EL (cell line): ENCODE results near the gene ECEL1.

Experiments
- DNase-seq: peaks from one replicate; pipeline ENCODE4 v3.0.0-alpha.2; 2016

Gene ECEL1

DNA sequence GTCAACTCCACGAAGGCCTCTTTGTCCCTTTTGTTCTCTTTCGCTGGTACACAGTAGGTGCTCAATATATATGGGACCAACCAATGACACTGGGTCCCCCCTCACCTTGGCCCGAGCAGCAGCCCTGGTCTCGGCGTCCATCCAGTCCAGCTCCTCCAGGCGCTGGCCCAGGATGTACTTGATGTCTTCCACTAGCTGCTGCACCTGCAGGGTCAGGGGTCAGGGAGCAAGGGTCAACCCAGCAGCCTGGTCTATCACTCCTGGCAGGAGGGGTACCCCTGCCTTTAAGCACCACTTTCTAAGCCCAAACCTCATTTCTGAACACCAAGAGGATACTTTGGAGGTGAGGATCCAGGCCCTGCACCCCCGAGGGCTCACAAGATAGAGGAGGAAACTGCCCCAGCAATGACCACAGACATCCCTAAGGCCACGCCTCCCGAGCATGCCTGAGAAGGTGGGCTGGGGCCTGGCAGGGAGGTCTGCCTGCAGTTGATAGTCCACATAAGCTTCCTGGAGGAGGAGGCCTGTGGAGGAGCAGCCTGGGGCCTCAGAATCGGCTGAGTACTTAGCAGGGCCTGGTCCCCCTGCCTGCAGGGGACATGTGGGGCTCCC lies 4.2 kb downstream of the ECEL1 start:
- DNase-seq, result no peak

DNA sequence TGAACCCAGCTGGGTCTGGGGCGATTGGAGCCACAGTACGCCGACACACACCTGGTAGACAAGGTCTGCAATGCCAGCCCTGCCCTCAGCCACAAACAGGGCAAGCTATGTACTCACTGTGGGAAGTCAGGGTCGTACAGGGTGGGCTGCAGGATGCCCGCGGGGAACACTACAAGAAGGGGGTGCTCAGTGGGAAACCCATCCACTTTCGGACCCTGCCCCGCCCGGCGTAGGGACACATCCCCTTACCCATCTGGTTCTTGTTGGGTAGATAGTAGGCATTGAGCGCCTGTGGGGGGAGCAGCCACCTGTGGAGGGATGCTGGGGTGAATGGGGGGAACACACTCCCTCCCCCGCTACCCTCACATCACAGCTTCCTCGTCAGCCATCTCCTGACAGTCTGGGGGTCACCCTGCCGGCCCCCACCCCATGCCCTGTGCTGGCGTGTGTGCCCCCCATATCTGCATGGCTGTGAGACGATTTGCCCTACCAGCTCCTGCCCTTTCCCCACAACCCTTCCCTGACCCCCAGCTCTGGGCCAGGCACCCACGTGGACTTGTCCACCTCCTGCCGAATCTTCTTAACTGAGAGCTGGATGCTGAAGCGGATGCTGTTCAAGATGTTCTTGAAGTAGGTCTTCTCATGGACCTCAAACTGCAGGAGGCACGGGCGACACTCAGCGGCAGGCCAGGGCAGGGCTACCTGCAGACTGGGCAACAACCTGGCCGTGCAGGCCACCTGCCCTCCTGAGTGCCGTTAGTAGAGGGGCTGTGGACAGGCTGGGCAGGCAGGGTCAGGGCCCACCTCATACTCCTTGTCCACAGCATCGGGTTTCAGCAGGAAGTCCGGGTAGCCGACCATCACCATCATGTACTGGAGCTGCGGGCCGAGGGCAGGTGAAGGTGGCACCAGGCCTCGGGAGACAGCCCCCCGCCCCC lies 5.1 kb downstream of the ECEL1 start:
- no peak for DNase-seq

- no peak for DNase-seq
These were observed 6.1 kb downstream of the ECEL1 start for GRCh38 chr2:232481322-232482140.

DNA sequence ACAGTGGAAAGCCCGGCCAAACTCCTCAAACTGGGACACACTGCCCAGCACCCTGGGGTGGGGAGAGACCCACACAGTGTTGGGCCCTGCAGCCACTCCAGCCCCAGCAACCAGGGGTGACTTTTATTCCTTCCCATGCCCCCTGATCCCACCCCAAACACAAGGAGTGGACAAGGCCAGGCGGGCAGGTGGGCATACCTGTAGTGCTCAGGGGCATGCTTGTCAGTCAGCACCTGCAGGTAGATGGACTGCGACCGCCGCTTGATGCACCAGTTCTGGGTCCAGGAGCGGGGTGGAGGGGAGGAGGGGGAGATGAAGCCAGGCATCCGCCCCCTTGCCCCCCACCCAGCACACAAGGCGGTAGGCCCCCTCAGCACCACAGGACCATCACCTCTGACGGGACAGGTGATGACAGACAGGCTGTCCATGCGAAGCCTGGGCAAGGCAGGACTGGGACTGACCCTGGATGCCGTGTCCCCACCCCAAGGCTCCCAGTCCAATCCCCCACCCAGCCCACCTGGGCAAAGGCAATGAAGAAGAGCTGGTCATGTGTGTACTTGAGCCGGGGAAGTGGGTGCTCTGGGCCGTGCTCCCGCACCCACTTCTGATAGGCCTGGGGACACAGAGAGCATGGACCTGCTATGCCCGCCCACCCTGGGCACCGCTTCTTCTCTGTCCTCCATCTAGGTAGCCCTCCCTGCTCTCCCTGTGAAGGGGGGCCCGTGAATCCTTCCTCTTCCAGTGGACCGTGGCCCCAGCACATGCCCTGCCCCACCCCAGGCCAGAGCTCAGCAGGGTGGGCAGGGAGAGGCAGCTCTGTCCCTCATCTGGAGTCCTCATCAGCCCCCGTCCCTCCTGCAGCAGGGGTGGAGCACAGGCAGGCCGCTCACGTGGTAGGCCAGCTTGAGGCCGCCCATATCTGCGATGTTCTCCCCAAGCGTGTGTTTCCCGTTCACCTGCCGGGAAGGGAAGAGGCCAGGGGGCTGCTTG lies 7.1 kb downstream of the ECEL1 start:
- no peak for DNase-seq

DNA sequence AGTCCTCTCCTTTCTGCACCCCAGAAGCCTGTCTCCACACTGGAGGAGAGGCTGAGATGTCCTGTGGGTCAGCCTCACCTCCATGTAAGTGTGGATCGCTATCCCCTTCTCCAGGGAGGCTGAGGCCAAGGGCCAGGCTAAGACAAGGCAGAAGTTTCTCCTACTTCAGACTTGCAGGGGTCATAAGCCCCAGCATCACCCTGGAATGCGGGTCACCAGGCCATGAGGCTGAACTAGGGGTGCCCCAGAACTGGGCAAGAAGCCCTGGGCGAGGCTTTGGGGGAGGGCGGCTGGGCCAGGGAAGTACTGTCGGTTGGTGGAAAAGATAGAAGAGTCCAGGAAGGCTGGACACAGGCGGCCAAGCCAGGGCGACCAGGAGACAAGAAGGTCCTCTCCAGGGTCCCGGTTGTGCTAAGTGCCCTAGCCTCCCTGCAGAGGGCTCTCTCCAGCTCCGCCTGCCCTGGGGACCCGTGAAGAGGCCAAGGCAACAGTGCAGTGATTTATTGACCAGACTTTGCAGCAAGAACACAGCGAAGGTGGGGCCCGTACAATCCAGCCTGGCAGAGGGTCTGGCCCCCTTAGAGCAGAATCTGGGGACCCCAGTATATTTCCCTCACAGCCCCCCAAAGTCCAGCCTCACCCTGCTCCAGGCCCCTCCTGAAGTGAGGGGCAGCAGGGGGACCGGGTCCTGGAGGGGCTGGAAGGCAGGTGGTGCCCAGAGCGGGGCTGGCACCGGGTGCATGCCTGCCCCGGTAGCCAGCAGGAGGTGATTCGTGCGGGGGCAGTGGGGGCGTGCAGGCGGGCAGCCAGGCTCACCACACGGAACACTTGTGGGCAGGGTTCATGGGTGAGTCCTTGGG lies 8.1 kb downstream of the ECEL1 start:
- no peak for DNase-seq

GRCh38 chr2:232478571-232479340 lies 8.9 kb downstream of the ECEL1 start:
- no peak for DNase-seq

- DNase-seq, result no peak
These were observed 9.7 kb downstream of the ECEL1 start for GRCh38 chr2:232477751-232478510.

DNA sequence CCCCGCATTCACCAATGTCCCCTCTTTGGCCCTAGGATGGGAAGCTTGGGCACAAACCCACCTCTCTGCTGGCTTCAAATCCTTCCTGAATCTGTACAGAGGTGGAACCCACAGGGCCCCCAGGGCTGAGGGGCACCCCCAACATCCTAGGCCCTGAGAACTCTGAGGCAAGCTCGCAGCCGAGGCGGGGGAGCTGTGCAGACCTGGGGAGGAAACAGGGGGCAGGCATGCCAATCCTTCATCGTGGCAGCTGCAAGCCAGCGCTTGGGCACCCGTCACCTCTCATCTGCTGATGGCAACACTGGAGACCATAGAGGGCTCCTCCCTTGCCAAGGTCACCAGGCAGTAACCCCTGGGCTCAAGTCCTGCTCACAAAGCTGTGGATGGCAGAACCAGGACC lies 10.8 kb downstream of the ECEL1 start:
- no peak for DNase-seq

GRCh38 chr2:232476045-232476444 lies 11.6 kb downstream of the ECEL1 start:
- no peak for DNase-seq

GRCh38 chr2:232473467-232473890 lies 14.2 kb downstream of the ECEL1 start:
- no peak for DNase-seq

DNA sequence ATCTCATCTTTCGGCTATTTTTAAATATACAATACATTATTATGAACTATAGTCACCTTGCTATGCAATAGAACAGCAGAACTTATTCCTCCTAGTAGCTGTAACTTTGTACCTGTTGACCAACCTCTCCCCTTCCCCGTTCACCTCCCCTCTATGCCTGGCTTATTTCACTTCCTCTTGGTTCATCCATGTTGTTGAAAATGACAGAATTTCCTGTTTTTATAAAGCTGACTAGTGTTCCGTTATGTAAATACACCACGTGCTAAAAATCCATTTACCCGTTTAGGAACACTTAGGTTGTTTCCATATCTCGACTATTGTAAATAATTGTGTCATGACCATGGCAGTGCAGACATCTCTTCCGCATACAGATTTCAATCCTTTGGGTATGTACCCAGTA lies 21.4 kb downstream of the ECEL1 start:
- DNase-seq, result no peak

DNA sequence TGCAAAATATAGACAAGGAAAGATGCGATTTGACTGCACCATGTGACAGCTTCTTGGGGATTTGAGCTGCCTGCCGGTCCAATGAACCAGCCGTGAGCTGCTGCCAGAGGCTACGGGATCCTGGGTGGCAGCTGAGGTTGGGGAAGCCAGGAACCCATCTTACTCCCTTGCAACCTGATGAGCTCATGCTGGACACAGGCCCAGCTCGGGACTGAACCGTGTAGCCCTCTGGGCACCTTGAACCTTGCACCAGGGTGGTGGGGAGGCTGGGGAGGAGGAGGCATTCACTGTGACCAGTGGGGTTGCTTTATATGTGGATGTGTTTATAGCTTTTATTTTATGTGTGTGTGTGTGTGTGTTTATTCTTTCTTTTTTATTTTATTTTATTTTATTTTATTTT lies 22.6 kb downstream of the ECEL1 start:
- DNase-seq, result no peak

- no peak for DNase-seq
These were observed 23.1 kb downstream of the ECEL1 start for GRCh38 chr2:232464544-232464885.

- DNase-seq, result no peak
These were observed 23.7 kb downstream of the ECEL1 start for GRCh38 chr2:232463701-232464543.

- DNase-seq, result no peak
These were observed 27.5 kb downstream of the ECEL1 start for GRCh38 chr2:232460171-232460570.

- DNase-seq, result no peak
These were observed 28.1 kb downstream of the ECEL1 start for GRCh38 chr2:232459419-232460035.

DNA sequence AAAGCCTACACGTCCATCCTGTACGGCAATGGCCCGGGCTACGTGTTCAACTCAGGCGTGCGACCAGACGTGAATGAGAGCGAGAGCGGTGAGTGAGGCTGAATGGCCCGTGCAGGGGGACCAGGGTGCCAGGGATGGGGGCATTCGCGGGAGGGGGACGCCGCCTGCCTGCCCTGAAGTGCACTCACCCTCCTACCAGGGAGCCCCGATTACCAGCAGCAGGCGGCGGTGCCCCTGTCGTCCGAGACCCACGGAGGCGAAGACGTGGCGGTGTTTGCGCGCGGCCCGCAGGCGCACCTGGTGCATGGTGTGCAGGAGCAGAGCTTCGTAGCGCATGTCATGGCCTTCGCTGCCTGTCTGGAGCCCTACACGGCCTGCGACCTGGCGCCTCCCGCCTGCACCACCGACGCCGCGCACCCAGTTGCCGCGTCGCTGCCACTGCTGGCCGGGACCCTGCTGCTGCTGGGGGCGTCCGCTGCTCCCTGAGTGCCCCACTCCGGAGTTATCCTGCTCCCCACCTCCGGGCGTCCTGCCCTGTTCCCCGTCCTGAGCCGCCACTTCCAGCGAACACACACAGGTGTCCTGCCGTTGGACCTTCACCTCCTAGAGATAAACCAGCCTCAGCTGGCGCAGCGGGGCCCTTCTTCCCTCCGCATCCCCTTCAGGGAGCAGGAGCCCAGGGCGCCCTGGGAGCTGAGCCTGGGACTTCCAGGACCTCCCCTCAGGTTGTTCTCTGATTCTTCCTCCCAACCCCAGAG lies 28.8 kb downstream of the ECEL1 start:
- DNase-seq, result no peak
